Hematopoietic multipotent progenitor cell treated with erythropoietin and hydrocortisone succinate and interleukin-3 and kit ligand, for 6 days (in vitro differentiated cells): ENCODE data around the gene SUPT3H.
"Not testable (repeated sequence)": the region's sequence is repeated elsewhere in the genome, so short reads cannot be mapped to it uniquely, and the experiment has no call there.

Experiments
- DNase-seq: peaks from one replicate; pipeline ENCODE4 v3.0.0-alpha.2; 2015

The SUPT3H gene

DNA sequence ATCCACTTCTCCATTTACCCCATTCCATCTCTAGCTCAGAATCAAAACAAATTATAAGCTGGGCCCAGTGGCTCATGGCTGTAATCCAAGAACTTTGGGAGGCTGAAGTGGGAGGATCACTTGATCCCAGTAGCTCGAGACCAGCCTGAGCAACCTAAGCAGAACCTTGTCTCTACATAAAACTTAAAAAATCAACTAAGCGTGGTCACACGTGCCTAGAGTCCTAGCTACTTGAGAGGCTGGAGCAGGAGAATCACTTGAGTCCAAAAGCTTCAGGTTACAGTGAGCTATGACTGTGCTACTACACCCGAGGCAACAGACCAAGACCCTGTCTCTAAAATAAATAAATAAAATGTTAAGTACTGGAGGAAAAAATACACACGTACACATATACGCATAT lies 124.3 kb downstream of the SUPT3H start:
- DNase-seq = no peak

DNA sequence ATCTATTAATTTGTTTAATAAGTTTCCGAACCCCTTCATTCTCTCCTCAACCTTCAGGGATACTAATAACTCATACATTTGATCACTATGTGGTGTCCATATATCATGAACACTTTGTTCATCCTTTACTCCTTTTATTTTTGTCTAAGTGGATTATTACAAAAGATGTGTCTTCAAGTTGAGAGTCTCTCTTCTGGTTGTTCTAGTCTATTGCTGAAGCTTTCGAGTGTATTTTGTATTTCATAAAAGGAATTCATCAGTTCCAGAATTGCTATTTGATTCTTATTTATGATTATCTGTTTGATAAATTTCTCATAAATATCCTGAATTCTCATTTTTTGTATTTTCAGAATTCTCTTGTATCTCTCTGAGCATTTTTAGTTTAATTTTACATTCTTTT lies 146.1 kb downstream of the SUPT3H start:
- DNase-seq = no peak

DNA sequence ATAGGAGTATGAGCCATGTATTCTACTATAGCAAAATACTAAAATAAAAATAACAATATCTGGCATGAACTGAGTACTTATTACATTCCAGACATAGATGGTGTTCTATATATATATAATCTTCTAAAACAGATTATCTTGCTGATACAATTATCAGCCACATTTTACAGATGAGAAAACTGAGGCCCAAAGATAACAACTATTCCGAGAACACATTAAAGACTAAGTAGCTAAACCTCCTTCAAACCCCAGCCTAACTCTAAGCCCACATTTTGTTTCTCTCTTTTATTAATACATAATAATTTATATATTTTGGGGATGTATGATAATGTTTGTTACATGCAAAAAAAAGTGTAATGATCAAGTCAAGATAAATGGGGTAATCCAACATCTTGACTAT lies 148.3 kb downstream of the SUPT3H start:
- DNase-seq = no peak

DNA sequence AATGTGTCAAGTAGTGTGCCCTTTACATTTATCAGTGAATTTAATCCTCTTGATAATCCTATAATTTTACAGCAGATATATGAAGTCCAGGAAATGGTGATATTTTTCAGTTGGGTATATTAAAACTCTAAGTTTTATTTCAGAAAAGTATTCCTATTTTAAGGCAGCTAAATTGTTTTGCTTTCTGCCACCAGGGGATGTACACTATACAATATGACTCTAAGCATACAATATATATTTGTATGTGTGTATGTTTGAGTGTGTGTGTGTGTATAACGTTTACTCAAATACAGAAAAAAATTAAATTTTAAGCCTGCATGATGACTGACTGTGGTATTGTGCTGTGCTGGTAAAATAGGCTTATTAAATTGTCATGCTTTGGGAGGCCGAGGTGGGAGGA lies 151.7 kb downstream of the SUPT3H start:
- peak; percentile 8 for DNase-seq

DNA sequence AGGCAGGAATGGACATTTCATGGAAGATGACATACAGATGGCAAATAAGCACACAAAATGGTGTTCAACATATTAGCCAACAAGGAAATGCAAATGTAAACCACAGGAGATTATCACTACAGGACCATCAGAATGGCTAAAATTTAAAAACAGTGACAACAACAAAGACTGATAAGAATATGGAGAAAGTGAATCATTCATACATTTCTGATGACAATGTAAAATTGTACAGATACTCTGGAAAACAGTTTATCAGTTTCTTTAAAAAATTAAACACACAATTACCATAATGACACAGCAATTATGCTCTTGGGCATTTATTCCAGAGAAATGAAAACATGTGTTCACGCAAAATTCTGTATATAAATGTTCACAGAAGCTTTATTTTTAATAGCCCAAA lies 155.4 kb downstream of the SUPT3H start:
- DNase-seq = peak; percentile 53

DNA sequence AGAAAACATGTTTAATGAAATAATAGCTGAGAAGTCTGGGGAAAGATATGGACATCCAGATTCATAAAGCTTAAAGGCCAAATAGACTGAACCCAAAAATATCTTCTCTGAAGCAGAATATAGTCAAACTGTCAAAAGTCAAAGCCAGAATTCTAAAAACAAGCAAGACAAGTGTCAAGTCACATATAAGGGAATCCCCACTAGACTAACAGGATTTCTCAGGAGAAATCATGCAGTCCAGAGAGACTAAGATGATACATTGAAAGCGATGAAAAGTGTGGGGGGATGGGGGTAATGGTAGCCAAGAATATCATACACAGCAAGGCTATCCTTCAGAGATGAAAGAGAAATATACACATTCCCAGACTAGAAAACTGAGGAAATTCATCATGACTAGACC lies 162.0 kb downstream of the SUPT3H start:
- no peak for DNase-seq

DNA sequence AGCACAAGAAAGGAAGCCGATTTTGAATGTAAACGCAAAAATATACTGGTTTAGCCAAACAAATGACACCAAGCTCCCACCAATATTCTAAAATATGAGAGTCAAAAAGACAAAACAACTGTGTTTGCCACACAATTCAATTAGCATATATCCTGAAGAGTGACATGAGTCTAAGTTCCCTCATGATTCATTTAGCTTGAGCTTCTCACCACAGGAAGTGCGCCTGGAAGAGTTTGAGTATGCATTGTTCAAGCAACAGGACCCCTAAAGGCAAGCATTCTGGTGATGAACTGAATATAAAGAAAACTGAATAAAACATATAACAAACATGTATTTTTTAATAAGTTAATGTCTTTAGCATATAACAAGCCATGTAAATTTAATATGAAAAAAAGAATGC lies 164.8 kb downstream of the SUPT3H start:
- no peak for DNase-seq

DNA sequence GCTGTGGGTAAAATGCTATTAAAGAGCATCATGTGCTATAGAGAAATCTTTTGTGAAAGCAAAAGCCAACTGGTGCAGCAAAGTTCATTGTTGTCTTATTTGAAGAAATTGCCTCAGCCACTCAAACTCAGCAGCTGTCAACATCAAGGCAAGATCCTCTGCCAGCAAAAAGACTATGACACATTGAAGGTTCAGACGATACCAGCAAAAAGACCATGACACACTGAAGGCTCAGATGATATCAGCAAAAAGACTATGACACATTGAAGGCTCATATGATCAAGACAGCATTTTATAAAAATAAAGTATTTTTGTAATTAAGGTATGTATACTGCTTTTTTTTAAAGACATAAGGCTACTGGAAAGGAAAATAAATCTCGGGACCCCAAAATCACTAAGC lies 168.0 kb downstream of the SUPT3H start:
- no peak for DNase-seq

DNA sequence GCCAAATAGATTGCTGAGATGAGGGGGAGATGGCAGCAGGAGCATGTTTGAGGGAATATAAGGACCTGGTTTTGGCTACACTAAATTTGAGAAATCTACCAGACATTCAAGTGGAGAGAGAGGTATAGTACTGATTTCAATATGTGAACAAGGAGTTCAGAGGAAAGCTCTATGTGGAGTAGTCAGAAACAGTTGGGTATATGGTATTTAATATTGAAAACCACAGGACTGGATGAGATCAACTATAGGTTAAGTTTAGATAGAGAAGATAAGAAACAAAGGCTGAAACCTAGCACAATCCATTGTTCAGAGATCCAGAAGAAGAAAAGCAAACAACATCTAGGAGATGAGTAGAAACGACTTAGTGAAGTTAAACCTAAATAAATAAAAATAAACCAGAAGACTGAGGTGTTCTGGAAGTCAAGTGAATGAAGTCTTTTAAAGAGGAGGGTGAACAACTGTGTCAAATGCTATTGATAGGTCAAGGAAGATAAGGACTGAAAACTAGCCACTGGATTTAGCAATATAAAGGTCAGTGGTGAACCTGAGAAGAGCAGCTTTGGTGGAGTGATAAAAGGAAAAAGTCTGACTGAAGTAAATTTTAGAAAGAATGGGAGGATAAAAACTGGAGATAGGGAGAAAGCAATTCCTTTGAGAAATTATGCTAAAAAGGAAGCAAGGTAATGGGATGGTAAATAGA lies 170.8 kb downstream of the SUPT3H start:
- no peak for DNase-seq

DNA sequence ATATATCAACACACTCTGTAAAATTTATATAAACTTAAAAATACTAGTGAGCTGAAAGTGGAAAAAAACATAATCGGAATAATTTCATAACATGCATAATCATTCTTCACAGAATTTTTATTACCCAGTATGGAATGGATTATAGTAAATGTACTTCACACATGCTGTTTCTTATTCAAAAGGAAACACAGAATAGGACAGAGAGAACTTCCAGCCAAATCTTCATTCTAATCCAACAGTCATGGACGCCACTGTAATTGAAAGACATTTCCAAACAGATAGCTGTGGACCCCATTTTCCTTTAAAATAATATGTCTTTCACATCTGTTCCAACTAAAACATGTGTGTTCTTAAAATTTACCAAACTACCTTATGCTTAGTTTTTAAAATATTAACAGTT lies 176.2 kb downstream of the SUPT3H start:
- no peak for DNase-seq

DNA sequence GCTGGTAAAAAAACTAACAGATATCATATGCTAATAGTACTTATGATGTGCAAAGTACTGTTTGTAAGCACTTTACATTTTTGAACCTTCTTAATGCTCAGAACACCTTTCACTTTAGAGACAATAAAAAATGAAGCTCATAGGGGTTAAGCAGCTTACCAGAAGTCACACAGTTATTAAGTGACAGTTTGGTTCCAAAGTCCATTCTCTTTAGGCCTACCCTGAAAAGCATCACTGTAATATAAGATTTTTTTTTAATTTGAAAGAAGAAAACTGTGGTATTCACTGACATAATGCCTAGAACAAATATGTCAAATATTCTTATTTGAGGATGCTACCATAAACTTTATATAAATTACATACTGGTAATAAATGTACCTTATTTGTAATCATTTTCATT lies 177.2 kb downstream of the SUPT3H start:
- no peak for DNase-seq

DNA sequence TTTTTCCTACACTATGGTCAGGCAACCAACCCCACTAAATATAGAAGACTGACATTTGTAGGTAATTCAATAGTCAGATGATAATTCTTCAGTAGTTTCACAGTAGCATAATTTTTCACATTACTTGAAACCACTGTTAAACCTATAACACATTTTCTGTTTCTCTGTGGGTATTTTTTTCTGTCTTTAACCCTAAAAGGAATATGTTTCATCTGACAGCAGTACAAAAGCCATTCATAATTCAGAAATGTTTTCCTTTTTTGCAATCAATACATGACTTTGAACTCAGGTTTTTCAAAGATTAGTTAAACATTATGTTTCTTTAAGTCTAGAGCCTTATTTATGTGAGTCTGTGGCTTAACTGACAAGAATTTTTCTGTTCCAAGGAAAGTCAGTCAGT lies 178.2 kb downstream of the SUPT3H start:
- no peak for DNase-seq

DNA sequence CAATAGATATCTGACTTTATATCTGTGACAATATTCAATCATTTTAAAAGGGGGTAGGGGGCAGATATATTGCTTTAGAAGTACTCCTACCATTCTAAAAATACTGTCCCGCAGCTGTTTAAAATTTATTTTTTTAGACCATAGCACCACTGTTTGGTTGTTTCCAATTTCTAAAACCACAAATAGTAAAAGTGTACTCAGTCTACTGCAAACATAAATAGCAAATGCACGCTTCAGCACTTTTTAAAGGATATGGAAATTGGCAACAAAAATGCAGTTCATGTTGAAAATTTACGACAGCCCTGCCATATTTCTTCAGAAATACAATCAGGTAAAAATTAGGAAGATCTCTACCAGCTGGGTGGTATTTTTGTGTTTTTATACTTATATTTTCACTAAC lies 181.6 kb downstream of the SUPT3H start:
- DNase-seq = no peak

DNA sequence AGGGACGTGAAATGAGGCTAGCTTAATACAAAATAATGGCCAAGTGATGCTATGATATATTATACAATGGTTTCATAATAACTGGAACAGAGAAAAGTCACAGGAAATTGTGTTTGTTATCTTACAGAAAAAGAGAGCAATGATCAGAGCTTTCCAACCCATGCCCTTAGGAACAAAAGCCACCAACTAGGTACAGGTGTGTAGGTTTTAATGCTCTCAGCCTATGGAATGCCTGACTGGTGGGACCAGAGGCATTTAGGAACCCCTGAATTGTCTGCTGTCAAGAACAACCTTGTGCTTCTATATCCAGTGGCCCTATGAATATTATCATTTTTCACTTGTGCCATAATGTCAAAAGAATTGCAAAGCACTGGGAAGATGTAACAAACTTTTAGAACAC lies 182.6 kb downstream of the SUPT3H start:
- DNase-seq = no peak

DNA sequence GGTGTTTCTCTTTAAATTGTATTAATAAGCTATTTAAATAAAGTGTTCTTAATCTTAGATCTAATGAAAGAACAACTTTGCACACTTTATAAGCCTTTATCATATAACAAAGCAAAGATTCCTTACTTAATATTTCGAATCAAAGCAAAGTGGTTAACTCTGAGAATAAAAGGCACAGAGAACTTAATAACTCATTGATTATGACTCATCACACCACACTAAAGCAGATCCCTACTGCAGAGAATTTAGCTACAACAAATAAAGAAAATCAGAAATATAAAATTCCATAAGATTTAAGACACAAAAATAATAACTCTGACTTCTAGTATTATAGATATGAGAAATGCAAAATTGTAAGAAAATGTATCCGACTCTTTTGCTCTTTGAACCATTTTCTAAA lies 185.2 kb downstream of the SUPT3H start:
- DNase-seq = no peak

DNA sequence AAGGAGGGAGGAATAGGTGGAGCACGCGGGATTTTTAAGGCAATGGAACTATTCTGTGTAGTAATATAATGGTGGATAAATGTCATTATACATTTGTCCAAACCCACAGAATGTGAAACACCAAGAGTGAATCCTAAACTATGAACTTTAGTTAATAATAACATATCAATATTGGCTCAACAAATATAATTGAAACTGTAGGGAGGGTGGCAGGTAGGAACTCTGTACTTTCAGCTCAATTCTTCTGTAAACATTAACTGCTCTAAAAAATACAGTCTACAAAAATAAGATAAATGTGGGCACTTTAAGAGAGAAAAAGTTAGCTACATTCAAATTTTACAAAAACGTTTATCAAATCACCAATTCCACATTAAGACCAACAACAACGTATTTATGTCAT lies 186.3 kb downstream of the SUPT3H start:
- no peak for DNase-seq

DNA sequence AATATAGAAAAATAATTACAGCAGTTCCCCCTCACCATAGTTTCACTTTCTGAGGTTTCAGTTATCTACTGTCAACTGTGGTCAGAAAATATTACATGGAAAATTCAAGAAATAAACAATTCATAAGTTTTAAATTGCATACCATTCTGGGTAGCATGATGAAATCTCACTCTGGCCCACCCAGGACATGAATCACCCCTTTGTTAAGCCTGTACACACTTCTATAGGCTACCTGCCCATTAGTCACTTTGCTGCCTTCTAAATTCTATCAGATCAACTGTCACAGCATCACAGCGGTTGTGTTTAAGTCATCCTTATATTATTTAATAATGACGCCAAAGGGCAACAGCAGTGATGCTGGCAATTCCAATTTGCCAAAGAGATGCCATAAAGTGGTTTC lies 189.9 kb downstream of the SUPT3H start:
- DNase-seq = no peak

DNA sequence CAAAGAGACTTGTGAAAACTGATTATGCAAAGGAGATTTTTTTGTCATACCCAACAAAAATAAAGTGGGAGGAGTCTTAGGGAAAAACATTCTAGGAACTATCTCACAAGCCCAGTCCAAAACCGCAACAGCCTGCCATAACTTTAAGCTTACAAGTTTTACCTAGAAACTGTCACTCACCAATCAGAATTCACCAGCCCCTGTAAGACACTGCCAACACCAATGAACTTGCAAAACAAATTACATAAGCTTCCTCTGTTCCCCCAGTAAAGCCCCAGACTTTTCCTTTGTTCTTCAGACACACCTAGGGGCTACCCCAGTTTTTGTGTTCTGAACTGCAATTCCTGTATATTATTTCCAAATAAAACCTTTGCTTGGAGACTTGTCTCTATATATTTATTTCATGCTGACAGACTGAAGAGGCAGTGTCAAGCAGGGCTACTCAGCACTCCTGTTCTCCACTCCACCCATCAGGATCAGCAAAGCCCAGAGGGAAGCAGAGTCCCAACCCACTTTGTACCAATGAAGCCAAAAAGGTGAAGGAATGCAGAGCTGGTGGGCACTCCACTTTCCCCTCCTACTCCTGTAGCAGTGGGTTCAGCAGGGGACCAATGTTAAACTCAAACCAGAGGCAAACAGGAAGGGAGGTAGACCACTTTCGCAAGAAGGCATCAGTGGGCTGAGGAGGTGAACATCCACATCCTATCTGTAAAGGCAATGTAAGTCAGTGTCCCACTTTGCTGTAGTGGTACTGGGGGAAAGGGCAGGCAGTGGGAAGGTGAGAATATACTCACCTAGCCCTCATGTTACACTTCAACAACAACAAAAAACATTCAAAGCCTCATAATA lies 192.1 kb downstream of the SUPT3H start:
- peak; percentile 36 for DNase-seq

DNA sequence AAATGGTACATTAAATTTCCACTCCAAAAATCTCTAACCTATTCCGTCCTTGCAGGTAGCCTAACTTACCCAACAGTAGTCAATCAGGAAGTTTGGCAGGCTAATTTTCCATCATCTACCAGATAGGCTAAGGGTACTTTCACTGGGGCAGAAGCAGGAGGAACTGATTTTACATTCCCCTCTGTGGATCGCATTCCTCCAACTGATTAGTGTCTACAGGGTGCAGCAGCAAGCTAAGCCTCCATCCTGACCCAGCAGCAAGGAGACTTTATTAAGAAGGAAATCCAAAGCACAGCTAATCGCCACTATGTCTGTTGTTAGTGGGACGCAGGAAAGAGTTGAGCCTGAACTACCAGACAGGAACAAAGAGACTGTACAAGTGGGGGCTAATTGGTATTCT lies 192.8 kb downstream of the SUPT3H start:
- no peak for DNase-seq

DNA sequence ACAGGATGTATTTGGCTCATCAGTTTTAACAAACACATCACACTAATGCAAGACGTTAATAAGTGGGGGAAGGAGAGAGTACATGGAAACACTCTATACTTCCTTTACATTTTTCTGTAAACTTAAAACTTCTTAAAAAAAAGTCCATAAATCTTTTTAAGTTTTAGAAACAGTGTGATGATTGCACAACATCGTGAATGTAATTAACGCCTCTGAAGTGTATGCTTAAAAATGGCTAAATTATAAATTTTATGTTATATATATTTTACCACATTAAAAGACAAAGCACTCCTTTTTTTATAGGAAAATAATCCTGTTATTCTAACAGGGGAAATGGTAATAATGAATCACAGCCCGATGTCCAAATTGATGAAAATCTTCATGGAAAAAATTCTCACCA lies 193.7 kb downstream of the SUPT3H start:
- DNase-seq = no peak

DNA sequence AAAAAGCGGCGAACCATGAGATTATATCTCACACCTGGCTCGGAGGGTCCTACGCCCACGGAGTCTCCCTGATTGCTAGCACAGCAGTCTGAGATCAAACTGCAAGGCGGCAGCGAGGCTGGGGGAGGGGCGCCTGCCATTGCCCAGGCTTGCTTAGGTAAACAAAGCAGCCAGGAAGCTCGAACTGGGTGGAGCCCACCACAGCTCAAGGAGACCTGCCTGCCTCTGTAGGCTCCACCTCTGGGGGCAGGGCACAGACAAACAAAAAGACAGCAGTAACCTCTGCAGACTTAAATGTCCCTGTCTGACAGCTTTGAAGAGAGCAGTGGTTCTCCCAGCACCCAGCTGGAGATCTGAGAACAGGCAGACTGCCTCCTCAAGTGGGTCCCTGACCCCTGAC lies 201.4 kb downstream of the SUPT3H start:
- DNase-seq = not testable (repeated sequence)

DNA sequence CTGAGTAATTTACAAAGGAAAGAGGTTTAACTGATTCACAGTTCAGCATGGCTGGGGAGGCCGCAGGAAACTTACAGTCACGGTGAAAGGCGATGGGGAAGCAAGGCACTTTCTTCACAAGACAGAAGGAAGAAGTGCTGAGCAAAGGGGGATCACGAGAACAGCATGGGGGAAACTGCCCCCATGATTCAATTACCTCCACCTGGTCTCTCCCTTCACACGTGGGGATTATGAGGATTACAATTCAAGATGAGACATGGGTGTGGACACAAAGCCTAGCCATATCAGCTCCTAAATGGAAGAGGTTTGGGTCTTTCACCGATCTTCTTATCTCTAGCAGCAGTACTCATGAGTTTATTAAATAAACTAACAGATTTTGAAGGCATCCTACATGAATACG lies 202.5 kb downstream of the SUPT3H start:
- peak; percentile 17 for DNase-seq

DNA sequence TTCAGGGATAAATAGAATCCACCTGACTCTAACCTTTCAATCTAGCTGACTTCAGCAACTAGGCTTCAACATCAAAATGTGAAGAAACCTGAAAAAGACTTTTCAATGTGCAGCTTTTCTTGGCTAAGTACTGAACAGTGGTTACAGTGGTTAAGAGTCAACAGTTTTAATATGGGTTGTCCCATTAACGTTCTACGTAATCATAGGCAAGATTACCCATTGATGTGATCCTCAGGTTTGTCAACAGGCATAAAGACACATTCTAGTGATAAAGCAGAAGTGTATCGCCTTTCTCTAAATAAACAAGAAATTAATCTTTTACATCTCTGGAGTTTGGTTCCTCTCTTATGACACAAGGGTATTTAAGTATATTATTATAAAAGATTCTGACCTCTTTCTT lies 203.7 kb downstream of the SUPT3H start:
- DNase-seq = no peak

DNA sequence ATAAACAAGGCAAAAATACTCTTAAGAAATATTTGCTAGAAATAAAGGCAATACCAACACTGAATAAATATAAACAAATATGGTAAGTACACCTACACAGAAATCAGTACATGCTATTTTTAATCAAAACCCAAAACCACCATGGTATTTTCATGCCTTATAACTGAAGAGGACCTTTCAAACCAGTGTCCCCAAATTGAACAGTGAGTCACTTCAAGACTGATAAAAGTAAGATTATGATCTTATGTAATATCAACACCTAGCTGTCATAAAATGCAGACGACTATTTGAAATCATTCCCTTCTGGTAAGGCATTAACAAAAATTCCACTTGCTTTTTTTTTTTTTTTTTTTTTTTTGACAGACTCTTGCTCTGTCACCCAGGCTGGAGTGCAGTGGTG lies 206.4 kb downstream of the SUPT3H start:
- DNase-seq = no peak

DNA sequence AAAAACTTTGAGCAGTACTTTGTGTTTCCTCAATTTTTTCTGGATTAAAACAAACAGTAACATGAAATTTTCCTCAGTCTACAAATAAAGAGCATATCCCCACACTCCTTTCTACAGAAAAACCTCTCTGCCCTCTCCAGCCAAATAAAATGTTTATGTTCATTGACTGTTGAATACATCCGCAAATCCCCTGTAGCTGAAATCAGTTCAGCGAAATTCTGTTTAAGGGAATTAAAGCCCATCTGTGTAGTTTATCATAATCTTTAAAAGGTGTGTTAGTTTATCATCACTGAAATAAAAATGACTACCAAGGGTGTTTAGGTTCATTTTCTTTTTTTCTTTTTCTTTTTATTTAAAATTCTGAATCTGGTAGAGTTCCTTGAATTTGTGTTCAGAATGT lies 207.4 kb downstream of the SUPT3H start:
- no peak for DNase-seq
